ENCODE results near the gene LITAFD.

LITAFD gene

GRCh38 chr16:8852534-8852933, 29.6 kb upstream of the LITAFD start:
- TF ChIP-seq TCF12 (IDR thresholded peaks at IDR 0.05; ENCODE audit: low read depth), result no peak
- TF ChIP-seq TEAD4 (IDR thresholded peaks at IDR 0.05), result no peak
- no peak for TF ChIP-seq RAD21 (IDR thresholded peaks at IDR 0.05; ENCODE audit: low read depth)
- no peak for TF ChIP-seq EP300 (IDR thresholded peaks at IDR 0.05; ENCODE audit: borderline replicate concordance)
- TF ChIP-seq CEBPB (IDR thresholded peaks at IDR 0.05), result no peak
- no peak for TF ChIP-seq REST (IDR thresholded peaks at IDR 0.05; ENCODE audit: low read depth)
- no peak for TF ChIP-seq EGR1 (IDR thresholded peaks at IDR 0.05)
- TF ChIP-seq MAX (IDR thresholded peaks at IDR 0.05), result no peak
- TF ChIP-seq ZBTB7A (IDR thresholded peaks at IDR 0.05; ENCODE audit: low read depth), result no peak
- no peak for TF ChIP-seq NFIC (IDR thresholded peaks at IDR 0.05)
- no peak for TF ChIP-seq FOXM1 (IDR thresholded peaks at IDR 0.05; ENCODE audit: borderline replicate concordance, low read depth)

- TF ChIP-seq REST (IDR thresholded peaks at IDR 0.05; ENCODE audit: low read depth) (no peak), YY1 (IDR thresholded peaks at IDR 0.05; ENCODE audit: low read depth) (no peak), TAF1 (IDR thresholded peaks at IDR 0.05; ENCODE audit: low read depth) (no peak), MAX (IDR thresholded peaks at IDR 0.05) (no peak)
These were observed 29.0 kb upstream of the LITAFD start for GRCh38 chr16:8853150-8853549.

GRCh38 chr16:8853611-8854010, 28.5 kb upstream of the LITAFD start:
- no peak for TF ChIP-seq TCF12 (IDR thresholded peaks at IDR 0.05; ENCODE audit: low read depth)
- no peak for TF ChIP-seq TAF1 (IDR thresholded peaks at IDR 0.05; ENCODE audit: low read depth)
- no peak for TF ChIP-seq ZBTB7A (IDR thresholded peaks at IDR 0.05; ENCODE audit: low read depth)
- no peak for TF ChIP-seq MAX (IDR thresholded peaks at IDR 0.05)
- no peak for TF ChIP-seq RAD21 (IDR thresholded peaks at IDR 0.05; ENCODE audit: low read depth)
- TF ChIP-seq YY1 (IDR thresholded peaks at IDR 0.05; ENCODE audit: low read depth), result no peak
- no peak for TF ChIP-seq FOXM1 (IDR thresholded peaks at IDR 0.05; ENCODE audit: borderline replicate concordance, low read depth)
- no peak for TF ChIP-seq EGR1 (IDR thresholded peaks at IDR 0.05)
- TF ChIP-seq CREB1 (IDR thresholded peaks at IDR 0.05; ENCODE audit: low read depth), result no peak
- no peak for TF ChIP-seq NFIC (IDR thresholded peaks at IDR 0.05)
- TF ChIP-seq USF1 (IDR thresholded peaks at IDR 0.05), result no peak
- no peak for TF ChIP-seq CEBPB (IDR thresholded peaks at IDR 0.05)
- TF ChIP-seq EP300 (IDR thresholded peaks at IDR 0.05; ENCODE audit: borderline replicate concordance), result no peak
- TF ChIP-seq TEAD4 (IDR thresholded peaks at IDR 0.05), result no peak
- no peak for TF ChIP-seq REST (IDR thresholded peaks at IDR 0.05; ENCODE audit: low read depth)

- no peak for TF ChIP-seq EGR1 (IDR thresholded peaks at IDR 0.05)
- TF ChIP-seq EP300 (IDR thresholded peaks at IDR 0.05; ENCODE audit: borderline replicate concordance), result no peak
- TF ChIP-seq USF1 (IDR thresholded peaks at IDR 0.05), result no peak
- no peak for TF ChIP-seq CEBPB (IDR thresholded peaks at IDR 0.05)
- TF ChIP-seq CREB1 (IDR thresholded peaks at IDR 0.05; ENCODE audit: low read depth), result no peak
- TF ChIP-seq YY1 (IDR thresholded peaks at IDR 0.05; ENCODE audit: low read depth), result no peak
- no peak for TF ChIP-seq TEAD4 (IDR thresholded peaks at IDR 0.05)
- no peak for TF ChIP-seq REST (IDR thresholded peaks at IDR 0.05; ENCODE audit: low read depth)
- no peak for TF ChIP-seq ZBTB7A (IDR thresholded peaks at IDR 0.05; ENCODE audit: low read depth)
- no peak for TF ChIP-seq NFIC (IDR thresholded peaks at IDR 0.05)
- no peak for TF ChIP-seq RAD21 (IDR thresholded peaks at IDR 0.05; ENCODE audit: low read depth)
- no peak for TF ChIP-seq TAF1 (IDR thresholded peaks at IDR 0.05; ENCODE audit: low read depth)
- TF ChIP-seq TCF12 (IDR thresholded peaks at IDR 0.05; ENCODE audit: low read depth), result no peak
These were observed 27.7 kb upstream of the LITAFD start for GRCh38 chr16:8854298-8854948.

Data from Ishikawa (cell line).